Measurements from ENCODE around the gene PYGM. TPM values are rescaled to one million over a fixed set of nuclear protein-coding genes. Genes with fewer than 3 reads are reported as not detected.

Gene PYGM
- total RNA-seq, 4 donors from 2014 or later = 1.1 to 2.7 (median 1.2) TPM

DNA sequence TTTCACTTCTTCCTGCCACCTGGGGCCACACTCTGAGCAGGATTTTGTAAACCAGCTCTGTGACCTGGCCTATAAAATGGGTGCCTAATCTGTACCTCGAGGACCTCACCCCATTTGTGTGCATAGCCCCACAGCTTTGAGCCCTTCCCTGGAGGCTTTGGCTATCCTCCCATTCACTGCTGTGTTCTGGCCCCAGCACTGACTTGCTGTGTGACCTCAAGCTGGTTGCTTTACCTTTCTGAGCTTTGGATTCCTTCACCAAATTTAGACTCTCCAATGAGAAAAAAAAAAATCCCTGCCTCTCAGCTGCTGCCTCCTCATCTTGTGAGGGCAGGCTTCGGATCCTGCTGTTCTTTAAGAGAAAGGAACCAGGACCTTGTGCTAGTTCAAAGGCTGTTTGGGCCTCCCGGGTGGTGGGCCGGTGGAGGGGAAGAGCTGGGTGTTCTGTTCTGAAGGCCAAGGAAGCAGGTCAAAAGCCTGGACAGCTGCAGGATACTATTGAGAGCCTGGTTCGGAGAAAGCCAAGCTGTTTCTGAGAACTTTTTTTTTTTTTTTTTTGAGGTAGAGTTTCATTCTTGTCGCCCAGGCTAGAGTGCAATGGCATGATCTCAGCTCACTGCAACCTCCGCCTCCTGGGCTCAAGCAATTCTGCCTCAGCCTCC is 1.1 kb upstream of the PYGM start:
- H3K9me3 ChIP-seq = no peaks in the 10 kb centered on the region
- H3K36me3 ChIP-seq = peaks cover 34% of the 10 kb centered on the region
- H3K27ac ChIP-seq = no peak overlapping the region
- peaks cover 43% of the 10 kb centered on the region for H3K4me1 ChIP-seq
- H3K4me3 ChIP-seq = no peak overlapping the region
- H3K27me3 ChIP-seq = no peaks in the 10 kb centered on the region
- no peak for DNase-seq (ENCODE audit: low spot score in 2 of 2)
- TF ChIP-seq, protein P1, sequence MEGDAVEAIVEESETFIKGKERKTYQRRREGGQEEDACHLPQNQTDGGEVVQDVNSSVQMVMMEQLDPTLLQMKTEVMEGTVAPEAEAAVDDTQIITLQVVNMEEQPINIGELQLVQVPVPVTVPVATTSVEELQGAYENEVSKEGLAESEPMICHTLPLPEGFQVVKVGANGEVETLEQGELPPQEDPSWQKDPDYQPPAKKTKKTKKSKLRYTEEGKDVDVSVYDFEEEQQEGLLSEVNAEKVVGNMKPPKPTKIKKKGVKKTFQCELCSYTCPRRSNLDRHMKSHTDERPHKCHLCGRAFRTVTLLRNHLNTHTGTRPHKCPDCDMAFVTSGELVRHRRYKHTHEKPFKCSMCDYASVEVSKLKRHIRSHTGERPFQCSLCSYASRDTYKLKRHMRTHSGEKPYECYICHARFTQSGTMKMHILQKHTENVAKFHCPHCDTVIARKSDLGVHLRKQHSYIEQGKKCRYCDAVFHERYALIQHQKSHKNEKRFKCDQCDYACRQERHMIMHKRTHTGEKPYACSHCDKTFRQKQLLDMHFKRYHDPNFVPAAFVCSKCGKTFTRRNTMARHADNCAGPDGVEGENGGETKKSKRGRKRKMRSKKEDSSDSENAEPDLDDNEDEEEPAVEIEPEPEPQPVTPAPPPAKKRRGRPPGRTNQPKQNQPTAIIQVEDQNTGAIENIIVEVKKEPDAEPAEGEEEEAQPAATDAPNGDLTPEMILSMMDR (IDR thresholded peaks at IDR 0.05) = no peak
- TF ChIP-seq EP300 (IDR thresholded peaks at IDR 0.05) = no peak
- no peak for TF ChIP-seq POLR2A (IDR thresholded peaks at IDR 0.05)
- TF ChIP-seq POLR2AphosphoS5 (IDR thresholded peaks at IDR 0.05) = no peak
- WGBS = 67% methylated on average over 7 of the region's 7 CpGs

DNA sequence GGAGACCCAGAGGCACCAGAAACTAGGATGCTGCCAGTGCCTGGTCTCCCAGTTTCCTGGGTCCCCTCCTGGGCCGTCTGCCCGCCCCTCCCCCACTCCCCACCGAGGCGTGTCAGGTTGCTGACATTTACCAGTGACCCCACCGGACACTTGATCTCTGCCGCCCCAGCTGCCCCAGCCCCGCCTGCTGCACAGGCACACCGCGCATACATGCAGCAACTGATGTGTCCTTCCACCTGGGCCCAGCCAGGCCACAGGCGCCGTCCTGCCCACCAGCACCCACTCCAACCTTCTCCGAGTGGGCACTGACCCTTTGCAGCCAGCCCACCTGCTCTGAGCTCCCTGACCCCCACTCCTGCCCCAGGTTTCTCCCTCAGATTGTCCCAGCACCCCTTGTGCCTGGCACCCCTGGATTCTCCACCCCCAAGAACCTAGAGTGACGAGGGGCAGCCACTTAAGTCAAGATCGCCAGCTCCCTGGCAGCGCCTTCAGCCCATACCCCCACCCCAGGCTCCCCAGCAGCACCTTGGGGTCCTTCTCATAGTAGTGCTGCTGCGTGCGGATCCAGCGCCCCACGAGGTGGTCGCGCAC is 548 bp downstream of the PYGM start:
- Histone ChIP-seq H3K4me1 (peaks cover 37% of the 10 kb centered on the region), H3K27me3 (no peaks in the 10 kb centered on the region), H3K9me3 (no peaks in the 10 kb centered on the region), H3K4me3 (peak overlapping the region; percentile 13), H3K36me3 (peaks cover 18% of the 10 kb centered on the region), H3K27ac (no peak overlapping the region)
- no peak for TF ChIP-seq POLR2A (IDR thresholded peaks at IDR 0.05)
- TF ChIP-seq EP300 (IDR thresholded peaks at IDR 0.05) = no peak
- TF ChIP-seq POLR2AphosphoS5 (IDR thresholded peaks at IDR 0.05) = no peak
- WGBS = 88% methylated on average over 8 of the region's 21 CpGs
- DNase-seq (ENCODE audit: low spot score in 2 of 2) = no peak

DNA sequence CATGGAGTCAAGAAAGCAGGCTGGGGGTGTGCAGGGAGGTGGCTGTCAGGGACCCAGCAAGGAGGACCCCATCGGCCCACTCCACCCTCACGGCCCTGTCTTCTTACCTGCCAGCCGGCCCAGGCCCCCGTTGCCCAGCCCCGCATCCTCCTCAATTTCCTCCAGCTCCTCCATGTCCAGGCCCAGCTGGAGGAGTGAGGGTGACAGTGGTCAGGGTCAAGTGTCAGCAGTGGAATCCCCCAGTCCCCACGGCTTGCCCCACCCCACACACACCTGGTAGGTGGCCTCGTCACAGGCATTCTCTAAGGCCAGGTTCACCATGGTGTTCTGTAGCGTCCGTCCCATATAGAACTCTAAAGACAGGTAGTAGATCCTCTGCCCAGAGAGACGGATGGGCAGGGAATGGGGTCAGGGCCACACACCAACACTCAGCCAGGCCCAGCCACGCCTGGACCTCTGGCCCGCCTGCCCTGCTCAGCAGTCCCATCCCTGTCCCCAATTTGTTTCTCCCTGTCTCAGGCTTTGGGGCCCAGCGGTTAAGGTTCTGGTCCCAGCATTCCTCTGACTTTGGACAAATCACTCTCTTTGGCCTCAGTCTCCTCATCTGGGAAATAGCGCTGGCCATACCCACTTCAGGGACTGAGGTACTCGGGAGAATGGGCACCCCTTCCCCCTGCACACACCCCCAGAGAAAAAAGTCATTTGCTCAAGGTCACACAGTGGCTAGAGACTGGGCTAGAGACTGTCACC is 1.3 kb downstream of the PYGM start:
- Histone ChIP-seq H3K27ac (no peak overlapping the region), H3K4me1 (peaks cover 30% of the 10 kb centered on the region), H3K9me3 (no peaks in the 10 kb centered on the region), H3K36me3 (peaks cover 10% of the 10 kb centered on the region), H3K27me3 (no peaks in the 10 kb centered on the region), H3K4me3 (no peak overlapping the region)
- TF ChIP-seq, protein P1 (IDR thresholded peaks at IDR 0.05) = no peak
- no peak for TF ChIP-seq POLR2AphosphoS5 (IDR thresholded peaks at IDR 0.05)
- no peak for TF ChIP-seq POLR2A (IDR thresholded peaks at IDR 0.05)
- no peak for TF ChIP-seq EP300 (IDR thresholded peaks at IDR 0.05)
- 86% methylated on average over 15 of the region's 15 CpGs for WGBS
- DNase-seq (ENCODE audit: low spot score in 2 of 2) = peak in 1 of 2 donors; percentile 60

DNA sequence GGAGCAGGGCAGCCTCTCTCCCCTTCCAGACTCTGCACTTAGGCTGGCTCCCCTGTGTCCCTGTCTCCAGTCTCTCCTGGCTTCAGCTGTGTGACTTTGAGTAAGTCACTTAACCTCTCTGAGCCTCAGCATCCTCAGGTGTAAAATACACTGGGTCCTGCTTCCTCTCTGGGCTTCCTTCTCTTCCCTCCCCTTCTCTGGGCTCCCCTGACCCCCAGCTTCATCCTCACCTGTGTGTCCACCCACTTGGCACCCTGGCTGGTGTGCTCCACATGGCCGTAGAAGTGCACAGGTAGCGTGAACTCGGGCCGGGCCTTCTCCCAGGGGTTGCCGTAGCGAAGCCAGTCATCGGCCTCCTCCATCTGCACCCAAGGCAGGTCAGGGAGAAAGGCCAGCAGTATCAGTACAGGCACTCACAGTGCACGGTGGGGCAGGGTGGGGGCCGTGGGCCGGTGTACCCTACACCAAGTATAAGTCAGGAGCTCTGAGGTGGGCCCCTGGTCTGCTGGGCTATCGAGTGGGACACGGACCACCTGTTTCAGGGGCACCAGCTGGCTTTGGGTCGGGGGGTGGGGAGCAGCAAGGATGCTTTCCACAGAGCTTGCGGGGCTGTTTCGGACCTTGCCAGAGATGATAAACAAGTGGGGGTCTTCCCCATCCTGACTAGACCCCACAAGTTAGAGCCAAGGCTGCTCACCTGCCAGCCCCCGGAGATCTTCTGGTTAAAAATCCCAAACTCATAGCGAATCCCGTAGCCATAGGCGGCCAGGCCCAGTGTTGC is 2.0 kb downstream of the PYGM start:
- WGBS = 87% methylated on average over 15 of the region's 19 CpGs
- peaks cover 22% of the 10 kb centered on the region for H3K4me1 ChIP-seq
- no peak overlapping the region for H3K4me3 ChIP-seq
- no peaks in the 10 kb centered on the region for H3K27me3 ChIP-seq
- TF ChIP-seq POLR2AphosphoS5 (IDR thresholded peaks at IDR 0.05) = no peak
- no peak for TF ChIP-seq EP300 (IDR thresholded peaks at IDR 0.05)
- TF ChIP-seq POLR2A (IDR thresholded peaks at IDR 0.05) = no peak
- TF ChIP-seq, protein P1 (IDR thresholded peaks at IDR 0.05) = no peak
- no peak overlapping the region for H3K27ac ChIP-seq
- H3K36me3 ChIP-seq = peaks cover 3% of the 10 kb centered on the region
- DNase-seq (ENCODE audit: low spot score in 2 of 2) = peak in 1 of 2 donors; percentile 55
- H3K9me3 ChIP-seq = no peaks in the 10 kb centered on the region

DNA sequence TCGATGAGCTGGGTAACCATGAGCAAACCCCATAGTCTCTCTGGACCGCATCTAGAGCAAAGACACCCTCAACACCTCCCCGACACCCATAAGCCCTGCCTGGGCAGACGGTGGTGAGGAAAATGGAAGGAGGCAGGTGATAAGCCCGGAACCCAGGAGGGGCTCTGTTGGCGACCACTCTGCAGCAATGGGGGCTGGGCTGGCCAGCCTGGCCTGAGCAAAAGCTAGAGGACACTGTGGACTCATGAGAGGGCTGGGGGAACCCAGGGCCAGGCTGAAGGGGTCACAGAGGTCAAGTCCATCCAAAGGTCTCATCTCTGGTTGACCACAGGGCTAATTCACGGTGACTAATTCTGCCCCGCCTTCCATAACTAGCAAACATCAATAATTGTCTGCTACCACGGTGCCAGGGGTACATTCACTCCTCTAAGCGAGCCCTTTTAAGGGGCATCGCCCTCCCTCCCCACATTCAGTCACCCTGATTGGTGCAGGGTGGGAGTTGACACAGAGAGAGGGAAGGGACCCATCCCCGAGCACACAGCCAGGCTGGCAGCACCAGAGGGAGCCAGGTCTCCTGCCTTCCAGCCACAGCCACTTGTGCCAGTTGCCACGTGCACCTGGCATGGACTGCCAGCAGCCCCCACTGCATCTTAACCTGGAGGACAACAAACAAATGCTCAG is 4.0 kb downstream of the PYGM start:
- Histone ChIP-seq H3K36me3 (no peaks in the 10 kb centered on the region), H3K27ac (no peak overlapping the region), H3K4me1 (peaks cover 13% of the 10 kb centered on the region), H3K9me3 (no peaks in the 10 kb centered on the region), H3K27me3 (no peaks in the 10 kb centered on the region), H3K4me3 (no peak overlapping the region)
- WGBS = 79% methylated on average over 13 of the region's 13 CpGs
- TF ChIP-seq, protein P1 (IDR thresholded peaks at IDR 0.05) = no peak
- no peak for TF ChIP-seq EP300 (IDR thresholded peaks at IDR 0.05)
- no peak for TF ChIP-seq POLR2AphosphoS5 (IDR thresholded peaks at IDR 0.05)
- TF ChIP-seq POLR2A (IDR thresholded peaks at IDR 0.05) = no peak
- DNase-seq (ENCODE audit: low spot score in 2 of 2) = peak in 1 of 2 donors; percentile 53
